Fibroblast of lung (primary cell): ENCODE results near the gene TWIST2.

Experiments
- CTCF ChIP-seq, 2 donors: IDR thresholded peaks in 1 of 2; conservative IDR thresholded peaks in 1 of 2; 1 replicate in 1 of 2; 2 replicates in 1 of 2; pipeline ENCODE4 v1.5.1; 2011 to 2012; ENCODE audit warnings: low read length in 2 of 2, control low read depth in 1 of 2, inconsistent platforms in 1 of 2, low read depth in 1 of 2, mild to moderate bottlenecking in 1 of 2
- EZH2 ChIP-seq: IDR thresholded peaks from 2 replicates; pipeline ENCODE4 v1.5.1; 2012; ENCODE audit warnings: low read length, control low read depth, mild to moderate bottlenecking; ENCODE audit errors: missing control alignments

DNA sequence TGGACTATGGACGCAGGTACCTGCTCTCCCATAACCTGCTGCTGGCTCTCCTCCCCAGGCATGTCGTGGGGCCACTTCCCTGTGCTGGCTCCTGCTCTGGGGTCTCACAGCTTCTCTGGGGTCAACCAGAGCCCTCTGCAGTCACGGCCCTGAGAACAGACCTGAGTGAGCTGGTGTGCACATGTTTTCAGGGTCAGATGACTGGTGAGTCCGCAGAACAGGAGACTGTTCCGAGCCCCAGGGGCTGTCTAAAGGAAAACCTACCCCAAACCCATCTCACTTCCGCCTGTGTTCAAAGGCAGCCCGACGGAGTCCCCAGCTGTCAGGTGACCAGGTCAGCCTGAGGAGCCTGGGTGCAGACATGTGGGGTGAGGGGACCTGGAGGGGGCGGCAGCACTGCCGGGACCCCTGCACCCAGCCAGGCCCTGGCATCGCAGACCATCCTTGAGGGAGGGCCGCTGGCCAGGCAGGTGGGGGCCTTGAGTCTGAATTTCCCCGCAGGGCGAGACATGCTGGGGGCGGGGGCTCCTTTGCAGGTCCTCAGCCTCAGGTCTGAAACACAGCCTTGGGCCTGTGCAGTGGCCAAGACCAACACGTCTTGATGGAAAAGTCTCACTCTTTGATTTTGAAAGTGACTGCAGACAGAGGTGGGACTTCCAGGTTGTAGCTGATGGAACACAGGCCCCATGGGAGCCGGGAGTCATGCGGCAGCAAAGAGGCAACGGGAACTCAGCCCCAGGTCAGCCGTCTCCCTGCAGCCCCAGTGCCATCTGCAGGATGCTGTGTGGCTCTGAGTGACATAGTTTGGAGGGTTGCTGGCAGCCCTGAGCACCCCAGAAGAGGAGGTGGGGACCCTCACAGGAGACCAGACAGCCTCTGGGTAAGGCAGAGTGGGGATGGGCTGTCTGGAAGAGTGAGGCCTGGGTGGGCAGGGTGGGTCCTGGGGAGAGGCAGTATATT, 65.3 kb downstream of the TWIST2 start:
- TF ChIP-seq CTCF (conservative IDR thresholded peaks at IDR 0.05 in 1 of 2, IDR thresholded peaks at IDR 0.05 in 1 of 2; ENCODE audit: low read depth in 1 of 2, low read length in 2 of 2) (no peak), EZH2 (no peak)
